ENCODE measurements around the gene CASK.

GRCh38 chrX:41870719-41871151 lies 52.6 kb downstream of the CASK start:
- TF ChIP-seq CTCF (IDR thresholded peaks at IDR 0.05): no peak
- no peak for TF ChIP-seq POLR2A (IDR thresholded peaks at IDR 0.05)
